Stimulated activated CD8-positive, alpha-beta memory T cell treated with anti-CD3 and anti-CD28 coated beads, Interleukin-7, amount 100 ng/mL, for 1 hour (primary cell): ENCODE measurements around the gene RAB31.

Source experiments
- DNase-seq, 2 donors: peaks; one replicate each; pipeline ENCODE4 v3.0.0-alpha.2; 2020; ENCODE audit warnings: low read depth in 2 of 2

RAB31 gene

GRCh38 chr18:9737472-9738121 lies 29.5 kb downstream of the RAB31 start:
- no peak for DNase-seq

GRCh38 chr18:9738266-9738969 lies 30.3 kb downstream of the RAB31 start:
- DNase-seq = no peak

GRCh38 chr18:9739516-9739915 lies 31.4 kb downstream of the RAB31 start:
- no peak for DNase-seq

- DNase-seq = no peak
Observed at GRCh38 chr18:9740071-9740470, 32.0 kb downstream of the RAB31 start.

GRCh38 chr18:9741406-9741792 lies 33.3 kb downstream of the RAB31 start:
- DNase-seq = no peak

- DNase-seq = no peak
Observed at GRCh38 chr18:9741793-9742523, 33.9 kb downstream of the RAB31 start.

- DNase-seq = no peak
Observed at GRCh38 chr18:9742524-9743131, 34.5 kb downstream of the RAB31 start.

- DNase-seq = no peak
Observed at GRCh38 chr18:9743200-9744016, 35.3 kb downstream of the RAB31 start.

GRCh38 chr18:9746958-9747357 lies 38.9 kb downstream of the RAB31 start:
- DNase-seq = no peak

- no peak for DNase-seq
Observed at GRCh38 chr18:9749611-9750010, 41.5 kb downstream of the RAB31 start.

- no peak for DNase-seq
Observed at GRCh38 chr18:9750112-9750511, 42.0 kb downstream of the RAB31 start.

- no peak for DNase-seq
Observed at GRCh38 chr18:9750606-9751304, 42.7 kb downstream of the RAB31 start.

- no peak for DNase-seq
Observed at GRCh38 chr18:9751371-9752031, 43.4 kb downstream of the RAB31 start.

GRCh38 chr18:9753846-9754245 lies 45.7 kb downstream of the RAB31 start:
- DNase-seq = no peak

- DNase-seq = no peak
Observed at GRCh38 chr18:9755110-9755509, 47.0 kb downstream of the RAB31 start.

GRCh38 chr18:9755615-9756014 lies 47.5 kb downstream of the RAB31 start:
- no peak for DNase-seq

- DNase-seq = no peak
Observed at GRCh38 chr18:9756271-9756932, 48.3 kb downstream of the RAB31 start.

GRCh38 chr18:9756933-9757470 lies 48.9 kb downstream of the RAB31 start:
- DNase-seq = no peak

- DNase-seq = no peak
Observed at GRCh38 chr18:9757827-9758621, 49.9 kb downstream of the RAB31 start.
